AG04450 (cell line): ENCODE results near the gene WNT7B. TPM values are rescaled to one million over a fixed set of nuclear protein-coding genes. Genes with fewer than 3 reads are reported as not detected.

Source experiments
- CTCF ChIA-PET: fragments of 300-600, 350-600 bp; formaldehyde crosslinking; extraction: SDS; loops from one replicate; lab custom pipeline; 2022; ENCODE audit warnings: antibody characterized with exemption, inconsistent platforms; lab: Charles Lee
- POLR2A ChIA-PET: fragments of 350-600 bp; formaldehyde crosslinking; extraction: SDS; loops from one replicate; lab custom pipeline; 2021; ENCODE audit warnings: antibody characterized with exemption, inconsistent platforms; lab: Yijun Ruan, JAX
- DNase-seq: peaks from one replicate; pipeline ENCODE4 v3.0.0-alpha.2; 2011; ENCODE audit warnings: low read depth, low spot score
- H3K27ac ChIP-seq: one replicate; pipeline ENCODE4 v1.5.1; 2012; ENCODE audit warnings: low read depth, low read length, control low read depth
- H3K27me3 ChIP-seq: one replicate; pipeline ENCODE4 v1.6.0; 2012; ENCODE audit warnings: low read length; ENCODE audit not compliant: control insufficient read depth, insufficient read depth
- H3K4me3 ChIP-seq: 2 replicates; pipeline ENCODE4 v1.5.1; 2011; ENCODE audit warnings: mild to moderate bottlenecking, low read depth, low read length, control low read depth
- H3K9me3 ChIP-seq: 2 replicates; pipeline ENCODE4 v1.5.1; 2012; ENCODE audit warnings: low read length; ENCODE audit not compliant: control insufficient read depth, insufficient read depth
- CTCF ChIP-seq: IDR thresholded peaks from 2 replicates; pipeline ENCODE4 v1.5.1; 2011; ENCODE audit warnings: low read depth, low read length, control low read depth, inconsistent platforms
- polyA plus RNA-seq: library from polyadenylated mRNA; depleted of rRNA; stranded (reverse); fragments of >200 nt; gene quantifications from 2 replicates; pipeline ENCODE4 v1.2.3, GENCODE V29; 2011

Gene WNT7B
- polyA plus RNA-seq, 1 experiment = 0.56 TPM

GRCh38 chr22:45923212-45923611, 53.8 kb downstream of the WNT7B start:
- POLR2A ChIA-PET = no interaction called here
- Histone ChIP-seq H3K27ac (no peak overlapping the region), H3K4me3 (no peak overlapping the region), H3K9me3 (no peaks in the 10 kb centered on the region), H3K27me3 (no peaks in the 10 kb centered on the region)
- TF ChIP-seq CTCF = no peak
- CTCF ChIA-PET = no interaction called here
- DNase-seq = no peak

GRCh38 chr22:45922661-45923060, 54.3 kb downstream of the WNT7B start:
- CTCF ChIA-PET = no interaction called here
- TF ChIP-seq CTCF = no peak
- Histone ChIP-seq H3K4me3 (no peak overlapping the region), H3K27ac (no peak overlapping the region), H3K9me3 (no peaks in the 10 kb centered on the region), H3K27me3 (no peaks in the 10 kb centered on the region)
- no peak for DNase-seq
- POLR2A ChIA-PET = no interaction called here

- DNase-seq = no peak
- ChIA-PET POLR2A (no interaction called here), CTCF (no interaction called here)
- no peaks in the 10 kb centered on the region for H3K9me3 ChIP-seq
- H3K4me3 ChIP-seq = no peak overlapping the region
- no peaks in the 10 kb centered on the region for H3K27me3 ChIP-seq
- no peak overlapping the region for H3K27ac ChIP-seq
- TF ChIP-seq CTCF = no peak
Measured at GRCh38 chr22:45922256-45922655, 54.7 kb downstream of the WNT7B start.

GRCh38 chr22:45919504-45920286, 57.3 kb downstream of the WNT7B start:
- no peak for TF ChIP-seq CTCF
- Histone ChIP-seq H3K27me3 (no peaks in the 10 kb centered on the region), H3K9me3 (peaks cover 6% of the 10 kb centered on the region), H3K27ac (no peak overlapping the region), H3K4me3 (no peak overlapping the region)
- CTCF ChIA-PET = no interaction called here
- POLR2A ChIA-PET = no interaction called here
- no peak for DNase-seq

- H3K27me3 ChIP-seq = no peaks in the 10 kb centered on the region
- no peak overlapping the region for H3K4me3 ChIP-seq
- ChIA-PET POLR2A (no interaction called here), CTCF (no interaction called here)
- DNase-seq = no peak
- peaks cover 15% of the 10 kb centered on the region for H3K9me3 ChIP-seq
- no peak for TF ChIP-seq CTCF
- H3K27ac ChIP-seq = no peak overlapping the region
Measured at GRCh38 chr22:45918459-45919370, 58.2 kb downstream of the WNT7B start.
